Fibroblast of lung (primary cell): ENCODE results near the gene RTL10. TPM values are rescaled to one million over a fixed set of nuclear protein-coding genes. Genes with fewer than 3 reads are reported as not detected.

Source experiments
- DNase-seq, 2 donors: peaks; one replicate each; pipeline versions ENCODE4 v3.0.0 to v3.0.0-alpha.2; 2010; ENCODE audit warnings: low read depth in 2 of 2
- H2AFZ ChIP-seq: 2 replicates; pipeline ENCODE4 v1.5.1; 2012; ENCODE audit warnings: low read length, control low read depth, inconsistent platforms
- H3K27ac ChIP-seq: 2 replicates; pipeline ENCODE4 v1.5.1; 2011; ENCODE audit warnings: low read length, control low read depth; ENCODE audit not compliant: insufficient read depth
- H3K27me3 ChIP-seq: 2 replicates; pipeline ENCODE4 v1.5.1; 2011; ENCODE audit warnings: mild to moderate bottlenecking, low read length; ENCODE audit not compliant: control insufficient read depth, insufficient read depth
- H3K36me3 ChIP-seq: 2 replicates; pipeline ENCODE4 v1.5.1; 2011; ENCODE audit warnings: low read length; ENCODE audit not compliant: control insufficient read depth, insufficient read depth
- H3K4me1 ChIP-seq: 2 replicates; pipeline ENCODE4 v1.5.1; 2011; ENCODE audit warnings: low read length; ENCODE audit not compliant: control insufficient read depth, insufficient read depth; ENCODE audit errors: extremely low read depth
- H3K4me2 ChIP-seq: 2 replicates; pipeline ENCODE4 v1.5.1; 2011; ENCODE audit warnings: low read length, control low read depth; ENCODE audit not compliant: insufficient read depth; ENCODE audit errors: extremely low read depth
- H3K4me3 ChIP-seq, 4 experiments: fragments of 200-600 bp in 1 of 4; sonication (generic) in 1 of 4; replicated peaks in 1 of 4; 2 replicates each; pipeline ENCODE4 v1.5.1; 2011 to 2016; ENCODE audit warnings: low read length in 4 of 4, low read depth in 3 of 4, mild to moderate bottlenecking in 3 of 4, control low read depth in 2 of 4, inconsistent platforms in 1 of 4, mixed read lengths in 1 of 4; ENCODE audit not compliant: insufficient read depth in 1 of 4; ENCODE audit errors: control extremely low read depth in 1 of 4
- H3K79me2 ChIP-seq: 2 replicates; pipeline ENCODE4 v1.5.1; 2012; ENCODE audit warnings: mild to moderate bottlenecking, low read length, inconsistent platforms; ENCODE audit not compliant: control insufficient read depth, insufficient read depth
- H3K9ac ChIP-seq: 2 replicates; pipeline ENCODE4 v1.5.1; 2011; ENCODE audit warnings: mild to moderate bottlenecking, low read length, control low read depth; ENCODE audit not compliant: insufficient read depth
- H3K9me3 ChIP-seq: 2 replicates; pipeline ENCODE4 v1.5.1; 2012; ENCODE audit warnings: low read depth, low read length; ENCODE audit not compliant: control insufficient read depth, insufficient read depth
- H4K20me1 ChIP-seq: 2 replicates; pipeline ENCODE4 v1.5.1; 2011; ENCODE audit warnings: low read length; ENCODE audit not compliant: control insufficient read depth, insufficient read depth; ENCODE audit errors: extremely low read depth
- EZH2 ChIP-seq: IDR thresholded peaks from 2 replicates; pipeline ENCODE4 v1.5.1; 2012; ENCODE audit warnings: low read length, control low read depth, mild to moderate bottlenecking; ENCODE audit errors: missing control alignments
- polyA plus RNA-seq, 2 donors: library from polyadenylated mRNA; depleted of rRNA in 1 of 2; stranded (reverse) in 1 of 2; unstranded in 1 of 2; fragments of >200 nt; gene quantifications; 2 replicates each; pipeline ENCODE4 v1.2.1, GENCODE V29; 2011 to 2012; ENCODE audit warnings: missing spikeins in 1 of 2
- total RNA-seq: library from RNA; depleted of rRNA; stranded (reverse); fragments of >200 nt; gene quantifications from 2 replicates; pipeline ENCODE4 v1.2.1, GENCODE V29; 2014
- TF ChIP-seq, protein P1 (sequence below), 2 donors: IDR thresholded peaks in 1 of 2; conservative IDR thresholded peaks in 1 of 2; 1 replicate in 1 of 2; 2 replicates in 1 of 2; pipeline ENCODE4 v1.5.1; 2011 to 2012; ENCODE audit warnings: low read length in 2 of 2, control low read depth in 1 of 2, inconsistent platforms in 1 of 2, low read depth in 1 of 2, mild to moderate bottlenecking in 1 of 2

Gene RTL10
- total and polyA plus RNA-seq, 2 donors (not counting 1 experiment from before 2014, with no cell fraction given), result 6.5 to 7.3 TPM

DNA sequence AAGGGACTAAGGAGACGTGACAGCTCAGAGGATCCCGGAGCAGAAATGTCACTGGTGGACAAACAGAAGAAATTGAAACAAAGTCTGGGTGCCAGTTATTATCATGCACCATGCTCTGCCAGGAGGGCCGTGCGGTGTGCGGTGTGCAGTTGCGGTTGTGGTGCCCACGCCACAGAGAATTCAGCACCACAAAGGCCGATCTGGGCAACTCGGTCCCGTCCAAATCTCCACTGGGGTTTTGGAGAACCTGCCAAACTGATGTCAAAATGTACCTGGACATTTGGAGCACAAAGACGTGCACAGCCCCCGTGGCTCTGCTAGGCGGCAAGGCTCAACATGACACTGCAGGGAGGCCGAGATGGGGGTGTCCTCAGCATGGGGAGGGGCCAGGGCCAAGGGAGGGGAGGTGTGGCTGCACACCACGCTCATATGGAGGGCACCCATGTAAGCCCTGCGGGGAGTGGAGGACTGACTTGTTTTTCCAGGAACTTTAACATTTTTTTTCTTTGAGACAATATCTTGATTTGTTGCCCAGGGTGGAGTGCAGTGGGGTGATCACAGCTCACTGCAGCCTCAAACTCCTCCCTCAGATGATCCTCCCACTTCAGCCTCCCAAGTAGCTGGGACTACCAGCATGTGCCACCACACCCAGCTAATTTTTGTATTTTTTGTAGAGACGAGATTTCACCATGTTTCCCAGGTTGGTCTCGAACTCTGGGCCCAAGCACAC is 39.4 kb downstream of the RTL10 start:
- Histone ChIP-seq H3K4me3 (no peak overlapping the region), H3K79me2 (no peaks in the 10 kb centered on the region), H3K4me2 (no peak overlapping the region), H3K27ac (no peak overlapping the region), H3K36me3 (no peaks in the 10 kb centered on the region), H3K9ac (no peak overlapping the region), H2AFZ (no peak overlapping the region), H3K27me3 (no peaks in the 10 kb centered on the region), H4K20me1 (no peaks in the 10 kb centered on the region), H3K9me3 (no peaks in the 10 kb centered on the region), H3K4me1 (no peaks in the 10 kb centered on the region)
- DNase-seq, result no peak
- TF ChIP-seq, protein P1, sequence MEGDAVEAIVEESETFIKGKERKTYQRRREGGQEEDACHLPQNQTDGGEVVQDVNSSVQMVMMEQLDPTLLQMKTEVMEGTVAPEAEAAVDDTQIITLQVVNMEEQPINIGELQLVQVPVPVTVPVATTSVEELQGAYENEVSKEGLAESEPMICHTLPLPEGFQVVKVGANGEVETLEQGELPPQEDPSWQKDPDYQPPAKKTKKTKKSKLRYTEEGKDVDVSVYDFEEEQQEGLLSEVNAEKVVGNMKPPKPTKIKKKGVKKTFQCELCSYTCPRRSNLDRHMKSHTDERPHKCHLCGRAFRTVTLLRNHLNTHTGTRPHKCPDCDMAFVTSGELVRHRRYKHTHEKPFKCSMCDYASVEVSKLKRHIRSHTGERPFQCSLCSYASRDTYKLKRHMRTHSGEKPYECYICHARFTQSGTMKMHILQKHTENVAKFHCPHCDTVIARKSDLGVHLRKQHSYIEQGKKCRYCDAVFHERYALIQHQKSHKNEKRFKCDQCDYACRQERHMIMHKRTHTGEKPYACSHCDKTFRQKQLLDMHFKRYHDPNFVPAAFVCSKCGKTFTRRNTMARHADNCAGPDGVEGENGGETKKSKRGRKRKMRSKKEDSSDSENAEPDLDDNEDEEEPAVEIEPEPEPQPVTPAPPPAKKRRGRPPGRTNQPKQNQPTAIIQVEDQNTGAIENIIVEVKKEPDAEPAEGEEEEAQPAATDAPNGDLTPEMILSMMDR (conservative IDR thresholded peaks at IDR 0.05 in 1 of 2, IDR thresholded peaks at IDR 0.05 in 1 of 2; ENCODE audit: low read depth in 1 of 2, low read length in 2 of 2), result no peak
- no peak for TF ChIP-seq EZH2

DNA sequence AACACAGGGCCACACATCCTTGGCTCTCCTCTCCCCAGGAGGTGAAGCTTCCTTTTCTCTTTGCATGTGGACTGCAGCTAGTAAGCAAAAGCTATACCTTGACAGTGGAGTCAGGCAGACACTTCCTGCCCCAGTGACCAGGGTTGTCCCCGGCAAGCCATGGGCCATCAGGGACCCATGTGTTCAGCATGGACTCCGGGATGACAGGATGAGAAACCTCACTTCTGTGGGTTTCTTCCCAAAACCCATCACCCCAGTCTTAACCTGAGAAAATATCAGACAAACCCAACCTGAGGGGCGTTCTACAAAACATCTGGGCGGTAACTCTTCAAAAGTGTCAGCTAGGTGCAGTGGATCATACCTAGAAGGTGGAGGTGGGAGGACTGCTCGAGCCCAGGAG is 40.2 kb downstream of the RTL10 start:
- Histone ChIP-seq H3K4me2 (no peak overlapping the region), H3K27me3 (no peaks in the 10 kb centered on the region), H3K4me1 (no peaks in the 10 kb centered on the region), H3K9ac (no peak overlapping the region), H3K79me2 (no peaks in the 10 kb centered on the region), H3K36me3 (no peaks in the 10 kb centered on the region), H3K27ac (no peak overlapping the region), H4K20me1 (no peaks in the 10 kb centered on the region), H3K9me3 (no peaks in the 10 kb centered on the region), H2AFZ (no peak overlapping the region), H3K4me3 (no peak overlapping the region)
- TF ChIP-seq, protein P1 (conservative IDR thresholded peaks at IDR 0.05 in 1 of 2, IDR thresholded peaks at IDR 0.05 in 1 of 2; ENCODE audit: low read depth in 1 of 2, low read length in 2 of 2), result no peak
- no peak for TF ChIP-seq EZH2
- no peak for DNase-seq

DNA sequence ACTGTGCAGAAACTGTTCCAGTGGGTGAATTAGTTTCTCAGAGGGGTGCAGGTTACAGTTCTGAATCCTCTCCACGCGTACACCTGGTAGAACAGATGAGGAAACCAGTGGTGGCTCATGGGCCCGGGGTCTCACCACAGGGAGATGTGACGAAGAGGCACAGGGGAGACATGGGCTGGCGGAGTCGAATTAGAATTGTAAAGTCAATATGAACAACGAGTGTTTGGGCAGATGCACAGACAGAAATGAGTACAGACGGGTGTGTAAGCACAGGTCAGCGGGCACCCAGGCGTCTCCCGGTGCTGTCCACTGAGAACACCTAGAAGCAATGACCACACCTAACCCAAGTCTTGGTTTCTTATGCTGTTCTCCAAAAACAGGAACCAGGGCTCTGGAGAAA is 41.8 kb downstream of the RTL10 start:
- H3K9me3 ChIP-seq, result no peaks in the 10 kb centered on the region
- H3K36me3 ChIP-seq, result no peaks in the 10 kb centered on the region
- no peaks in the 10 kb centered on the region for H3K4me1 ChIP-seq
- no peak overlapping the region for H3K27ac ChIP-seq
- H3K4me3 ChIP-seq, result no peak overlapping the region
- no peaks in the 10 kb centered on the region for H4K20me1 ChIP-seq
- no peaks in the 10 kb centered on the region for H3K79me2 ChIP-seq
- no peak overlapping the region for H3K4me2 ChIP-seq
- H3K27me3 ChIP-seq, result no peaks in the 10 kb centered on the region
- DNase-seq, result no peak
- TF ChIP-seq EZH2, result no peak
- TF ChIP-seq, protein P1 (conservative IDR thresholded peaks at IDR 0.05 in 1 of 2, IDR thresholded peaks at IDR 0.05 in 1 of 2; ENCODE audit: low read depth in 1 of 2, low read length in 2 of 2), result no peak
- H3K9ac ChIP-seq, result no peak overlapping the region
- H2AFZ ChIP-seq, result no peak overlapping the region
